HEK293 (cell line): ENCODE data around the gene LY6G5B.

ENCODE experiments used
- CTCF ChIA-PET: fragments of 350-600 bp; formaldehyde crosslinking; extraction: SDS; loops from one replicate; lab custom pipeline; 2021; ENCODE audit warnings: antibody characterized with exemption; lab: Yijun Ruan, JAX
- POLR2A ChIA-PET: fragments of 300-600 bp; formaldehyde crosslinking; extraction: SDS; loops from one replicate; lab custom pipeline; 2020; ENCODE audit warnings: antibody characterized with exemption, inconsistent platforms; lab: Yijun Ruan, JAX
- H3K27ac ChIP-seq: fragments of 200-500 bp; sonication (Bioruptor generic); 2 replicates; pipeline ENCODE4 v1.5.1; 2014; ENCODE audit warnings: low read depth, low read length, control low read depth, inconsistent platforms; ENCODE audit errors: extremely low read depth
- H3K36me3 ChIP-seq, 2 experiments: fragments of 200-500 bp in 1 of 2; sonication (Bioruptor generic) in 1 of 2; 1 replicate in 1 of 2; 2 replicates in 1 of 2; pipeline ENCODE4 v1.5.1; 2014 to 2017; ENCODE audit warnings: inconsistent platforms in 2 of 2, low read length in 2 of 2; ENCODE audit not compliant: control insufficient read depth in 2 of 2, insufficient read depth in 1 of 2
- H3K4me1 ChIP-seq: fragments of 200-500 bp; sonication (Bioruptor generic); 2 replicates; pipeline ENCODE4 v1.5.1; 2014; ENCODE audit warnings: mild to moderate bottlenecking, low read length, inconsistent platforms; ENCODE audit not compliant: control insufficient read depth, insufficient read depth
- H3K4me3 ChIP-seq: 2 replicates; pipeline ENCODE4 v1.5.1; 2011; ENCODE audit warnings: low read depth, mild to moderate bottlenecking, control low read depth, low read length, moderate library complexity
- H3K9me3 ChIP-seq: fragments of 200-500 bp; sonication (Bioruptor generic); 2 replicates; pipeline ENCODE4 v1.5.1; 2014; ENCODE audit warnings: low read depth, low read length, inconsistent platforms; ENCODE audit not compliant: control insufficient read depth, insufficient read depth
- KLF1 ChIP-seq: fragments of 450-650 bp; formaldehyde crosslinking; IDR thresholded peaks from 2 replicates; pipeline ENCODE4 v1.5.1; 2016; ENCODE audit warnings: missing biosample characterization, missing genetic modification characterization
- MEIS1 ChIP-seq: sonication (generic); formaldehyde crosslinking; IDR thresholded peaks from 2 replicates; pipeline ENCODE4 v1.8.1; 2022; ENCODE audit warnings: missing genetic modification reagents, mild to moderate bottlenecking, borderline replicate concordance
- PRDM10 ChIP-seq: fragments of 450-650 bp; formaldehyde crosslinking; IDR thresholded peaks from 2 replicates; pipeline ENCODE4 v1.5.1; 2016; ENCODE audit warnings: missing biosample characterization, missing genetic modification characterization
- PRDM6 ChIP-seq: fragments of 450-650 bp; formaldehyde crosslinking; IDR thresholded peaks from 2 replicates; pipeline ENCODE4 v1.5.1; 2017; ENCODE audit warnings: missing biosample characterization, missing genetic modification characterization
- SALL2 ChIP-seq: fragments of 450-650 bp; formaldehyde crosslinking; IDR thresholded peaks from 2 replicates; pipeline ENCODE4 v1.5.0; 2017; ENCODE audit warnings: missing biosample characterization, mild to moderate bottlenecking, missing genetic modification characterization, borderline replicate concordance
- SCRT2 ChIP-seq: fragments of 450-650 bp; formaldehyde crosslinking; IDR thresholded peaks from 2 replicates; pipeline ENCODE4 v1.5.1; 2016; ENCODE audit warnings: missing biosample characterization, missing genetic modification characterization
- WT1 ChIP-seq: fragments of 450-650 bp; formaldehyde crosslinking; IDR thresholded peaks from 2 replicates; pipeline ENCODE4 v1.5.1; 2016; ENCODE audit warnings: missing biosample characterization, missing genetic modification characterization
- ZIC2 ChIP-seq: fragments of 450-650 bp; formaldehyde crosslinking; IDR thresholded peaks from 2 replicates; pipeline ENCODE4 v1.5.1; 2016; ENCODE audit warnings: missing biosample characterization, missing genetic modification characterization
- ZNF140 ChIP-seq: fragments of 450-650 bp; formaldehyde crosslinking; IDR thresholded peaks from 2 replicates; pipeline ENCODE4 v1.5.1; 2016; ENCODE audit warnings: missing biosample characterization, missing genetic modification characterization
- ZNF174 ChIP-seq: fragments of 450-650 bp; formaldehyde crosslinking; IDR thresholded peaks from 2 replicates; pipeline ENCODE4 v1.5.0; 2017; ENCODE audit warnings: missing biosample characterization, mild to moderate bottlenecking, missing genetic modification characterization
- ZNF266 ChIP-seq: fragments of 450-650 bp; formaldehyde crosslinking; IDR thresholded peaks from 2 replicates; pipeline ENCODE4 v1.5.1; 2016; ENCODE audit warnings: missing biosample characterization, missing genetic modification characterization, low read depth
- ZNF302 ChIP-seq: fragments of 450-650 bp; formaldehyde crosslinking; IDR thresholded peaks from 2 replicates; pipeline ENCODE4 v1.5.1; 2016; ENCODE audit warnings: missing biosample characterization, missing genetic modification characterization, low read depth
- ZNF37A ChIP-seq: fragments of 450-650 bp; IDR thresholded peaks from 2 replicates; pipeline ENCODE4 v1.5.1; 2018; ENCODE audit warnings: missing biosample characterization, missing genetic modification characterization
- ZNF600 ChIP-seq: fragments of 450-650 bp; formaldehyde crosslinking; IDR thresholded peaks from 2 replicates; pipeline ENCODE4 v1.5.1; 2016; ENCODE audit warnings: missing biosample characterization, missing genetic modification characterization
- ZNF654 ChIP-seq: fragments of 450-650 bp; formaldehyde crosslinking; IDR thresholded peaks from 2 replicates; pipeline ENCODE4 v1.5.1; 2016; ENCODE audit warnings: low read depth, missing biosample characterization, missing genetic modification characterization
- ZXDB ChIP-seq: fragments of 450-650 bp; formaldehyde crosslinking; IDR thresholded peaks from 2 replicates; pipeline ENCODE4 v1.5.1; 2016; ENCODE audit warnings: missing biosample characterization, missing genetic modification characterization
- TF ChIP-seq, protein P1 (sequence below): fragments of 450-650 bp; formaldehyde crosslinking; IDR thresholded peaks from 2 replicates; pipeline ENCODE4 v1.5.1; 2017; ENCODE audit warnings: missing biosample characterization, mild to moderate bottlenecking, missing genetic modification characterization, moderate library complexity
- TF ChIP-seq, protein P2 (sequence below): fragments of 450-650 bp; formaldehyde crosslinking; IDR thresholded peaks from 2 replicates; pipeline ENCODE4 v1.5.1; 2017; ENCODE audit warnings: missing biosample characterization, missing genetic modification characterization

Gene LY6G5B

DNA sequence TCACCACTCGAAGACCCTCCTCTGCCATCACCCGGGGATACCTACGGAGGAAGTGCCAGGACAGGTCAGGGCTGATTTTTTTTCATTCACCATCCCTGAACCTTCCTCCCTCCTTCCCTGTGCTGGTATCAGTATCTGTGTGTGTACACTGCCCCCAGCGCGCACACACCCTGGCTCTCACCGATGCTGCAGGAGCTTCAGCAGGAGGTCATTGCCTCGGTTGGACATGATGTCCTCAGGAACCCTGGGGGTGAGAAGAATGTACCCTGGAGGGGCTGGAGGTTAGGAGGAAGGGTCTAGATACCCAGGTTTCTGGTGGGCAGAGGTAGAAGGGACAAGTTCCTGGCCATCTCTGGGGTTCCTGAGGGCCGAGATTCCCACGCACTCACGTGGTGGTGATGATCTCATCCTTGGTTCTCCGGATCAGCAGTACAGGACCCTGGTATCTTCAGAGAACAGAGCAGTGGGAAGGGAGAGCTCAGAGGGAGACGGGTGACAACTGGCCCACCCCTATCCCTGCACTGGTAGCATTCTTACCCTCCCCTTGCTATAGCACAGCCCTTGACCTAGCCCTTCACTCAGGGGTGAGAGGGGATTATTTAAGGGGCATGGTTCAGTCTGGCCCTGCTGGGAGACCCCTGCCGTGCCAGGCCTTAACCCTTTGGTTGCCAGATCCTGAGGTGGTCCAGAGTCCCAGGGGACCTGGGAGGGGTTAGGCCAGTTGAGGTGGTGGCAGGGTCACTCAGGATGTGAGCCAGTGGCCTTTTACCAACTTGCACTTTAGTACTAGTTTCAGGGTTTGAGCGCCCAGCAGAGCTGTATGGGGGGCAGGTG lies 18.3 kb downstream of the LY6G5B start:
- Histone ChIP-seq H3K4me1 (no peaks in the 10 kb centered on the region), H3K9me3 (no peaks in the 10 kb centered on the region), H3K36me3 (peaks cover 0 to 66% of the 10 kb centered on the region in 2 experiments; a peak in 1 of 3 replicates), H3K27ac (no peak overlapping the region), H3K4me3 (no peak overlapping the region)
- POLR2A ChIA-PET: interaction anchor here (0.5 to 1.4 kb wide), 6 partner anchors 15 to 440 kb away, joined by 3 to 10 read pairs (median 4); partner anchors contain the start of genes ABHD16A, ATF6B and HSPA1B
- TF ChIP-seq PRDM10 (tag by site-specific recombination) (peak; percentile 50; the same call in 1 of the 2 replicates), ZNF302 (tag by site-specific recombination) (no peak), ZNF266 (tag by site-specific recombination) (no peak), ZNF37A (tag by site-specific recombination) (no peak), ZIC2 (tag by site-specific recombination) (0 out of 2 replicates have a peak, but pooled peaks have one; percentile 13), MEIS1 (CRISPR knock-in tag) (no peak), ZNF600 (tag by site-specific recombination) (peak; percentile 62), ZNF174 (tag by site-specific recombination) (no peak), SALL2 (tag by site-specific recombination) (no peak), SCRT2 (tag by site-specific recombination) (no peak), ZNF140 (no peak), WT1 (tag by site-specific recombination) (no peak)
- TF ChIP-seq, protein P1, sequence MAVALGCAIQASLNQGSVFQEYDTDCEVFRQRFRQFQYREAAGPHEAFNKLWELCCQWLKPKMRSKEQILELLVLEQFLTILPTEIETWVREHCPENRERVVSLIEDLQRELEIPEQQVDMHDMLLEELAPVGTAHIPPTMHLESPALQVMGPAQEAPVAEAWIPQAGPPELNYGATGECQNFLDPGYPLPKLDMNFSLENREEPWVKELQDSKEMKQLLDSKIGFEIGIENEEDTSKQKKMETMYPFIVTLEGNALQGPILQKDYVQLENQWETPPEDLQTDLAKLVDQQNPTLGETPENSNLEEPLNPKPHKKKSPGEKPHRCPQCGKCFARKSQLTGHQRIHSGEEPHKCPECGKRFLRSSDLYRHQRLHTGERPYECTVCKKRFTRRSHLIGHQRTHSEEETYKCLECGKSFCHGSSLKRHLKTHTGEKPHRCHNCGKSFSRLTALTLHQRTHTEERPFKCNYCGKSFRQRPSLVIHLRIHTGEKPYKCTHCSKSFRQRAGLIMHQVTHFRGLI: no peak
- TF ChIP-seq, protein P2, sequence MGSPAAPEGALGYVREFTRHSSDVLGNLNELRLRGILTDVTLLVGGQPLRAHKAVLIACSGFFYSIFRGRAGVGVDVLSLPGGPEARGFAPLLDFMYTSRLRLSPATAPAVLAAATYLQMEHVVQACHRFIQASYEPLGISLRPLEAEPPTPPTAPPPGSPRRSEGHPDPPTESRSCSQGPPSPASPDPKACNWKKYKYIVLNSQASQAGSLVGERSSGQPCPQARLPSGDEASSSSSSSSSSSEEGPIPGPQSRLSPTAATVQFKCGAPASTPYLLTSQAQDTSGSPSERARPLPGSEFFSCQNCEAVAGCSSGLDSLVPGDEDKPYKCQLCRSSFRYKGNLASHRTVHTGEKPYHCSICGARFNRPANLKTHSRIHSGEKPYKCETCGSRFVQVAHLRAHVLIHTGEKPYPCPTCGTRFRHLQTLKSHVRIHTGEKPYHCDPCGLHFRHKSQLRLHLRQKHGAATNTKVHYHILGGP (tag by site-specific recombination): no peak
- CTCF ChIA-PET: interaction anchor here (0.6 to 4.6 kb wide), 5 partner anchors 8 to 82 kb away, joined by 3 to 24 read pairs (median 3); partner anchors contain the start of genes GPANK1 and LY6G5C

GRCh38 chr6:31689249-31690110 lies 19.7 kb downstream of the LY6G5B start:
- H3K36me3 ChIP-seq: peaks cover 0 to 74% of the 10 kb centered on the region in 2 experiments; a peak in 2 of 3 replicates
- CTCF ChIA-PET: interaction anchor here (0.6 to 4.6 kb wide), 17 partner anchors 9 to 209 kb away, joined by 3 to 24 read pairs (median 4); partner anchors contain the start of genes C6orf47, DDAH2, LY6G5B and LY6G5C
- no peak overlapping the region for H3K27ac ChIP-seq
- TF ChIP-seq PRDM6 (tag by site-specific recombination) (no peak), ZXDB (tag by site-specific recombination) (no peak), ZNF654 (tag by site-specific recombination) (peak; percentile 6; the same call in 1 of the 2 replicates), KLF1 (peak; percentile 77)
- TF ChIP-seq, all 188 proteins: peak for 2
- no peak overlapping the region for H3K4me3 ChIP-seq
- no peaks in the 10 kb centered on the region for H3K9me3 ChIP-seq
- no peaks in the 10 kb centered on the region for H3K4me1 ChIP-seq
- POLR2A ChIA-PET: interaction anchor here (0.6 to 1.4 kb wide), 6 partner anchors 9 to 173 kb away, joined by 3 to 4 read pairs (median 4); partner anchors contain the start of genes CSNK2B, HSPA1A, HSPA1B and HSPA1L
